Left lung (tissue), 10 donors: ENCODE data around the gene NXPE4. TPM values are rescaled to one million over a fixed set of nuclear protein-coding genes. Genes with fewer than 3 reads are reported as not detected.
"Not testable (repeated sequence)": the region's sequence is repeated elsewhere in the genome, so short reads cannot be mapped to it uniquely, and the experiment has no call there.

ENCODE experiments used
- ATAC-seq: fragments of 200-7000 bp; cut with Tn5 transposase; one replicate; pipeline ENCODE4 v1.9.1; 2020; ENCODE audit warnings: moderate library complexity
- DNase-seq, 4 donors: peaks; one replicate each; pipeline ENCODE4 v3.0.0-alpha.2; 2013 to 2020
- H3K27ac ChIP-seq, 2 donors: fragments of 200-600 bp; sonication (generic) in 1 of 2; one replicate each; pipeline versions ENCODE4 v1.5.0 to v1.8.0; 2020 to 2021
- H3K27me3 ChIP-seq, 2 donors: fragments of 200-600 bp; sonication (generic) in 1 of 2; one replicate each; pipeline versions ENCODE4 v1.5.0 to v1.8.0; 2020 to 2021
- H3K36me3 ChIP-seq, 2 donors: fragments of 200-600 bp; sonication (generic) in 1 of 2; one replicate each; pipeline versions ENCODE4 v1.5.0 to v1.8.0; 2020 to 2021
- H3K4me1 ChIP-seq, 2 donors: fragments of 200-600 bp; one replicate each; pipeline ENCODE4 v1.8.0; 2021
- H3K4me3 ChIP-seq, 2 donors: fragments of 200-600 bp; sonication (generic) in 1 of 2; one replicate each; pipeline versions ENCODE4 v1.5.0 to v1.8.0; 2020 to 2021; ENCODE audit warnings: mild to moderate bottlenecking in 1 of 2
- H3K9me3 ChIP-seq, 2 donors: fragments of 200-600 bp; sonication (generic) in 1 of 2; one replicate each; pipeline versions ENCODE4 v1.5.0 to v1.8.0; 2020 to 2021
- intact Hi-C, 2 donors: fragments of 100-400 bp; cut with DNase I; formaldehyde crosslinking; loops; one replicate each; pipeline versions ENCODE4 v1.11.2 to v1.14.2; 2022
- polyA plus RNA-seq, 6 donors: library from polyadenylated mRNA; unstranded; fragments of 120-200 nt; gene quantifications; one replicate each; pipeline ENCODE4 v1.2.1, GENCODE V29; 2013; ENCODE audit not compliant: insufficient read length in 6 of 6
- total RNA-seq, 2 donors: library from RNA; stranded (reverse); fragmentation: NEBNext Ultra II Directional; extraction: Animal tissue kit (Norgen Biotek cat#: 25700); gene quantifications; one replicate each; pipeline ENCODE4 v1.2.1, GENCODE V29; 2021
- TF ChIP-seq, protein P1 (sequence below), 2 donors: fragments of 200-600 bp; sonication (generic) in 1 of 2; IDR thresholded peaks; one replicate each; pipeline versions ENCODE4 v1.5.0 to v1.8.0; 2021; ENCODE audit warnings: antibody characterized with exemption in 2 of 2
- donor health status: DM: no; HTN: yes; CAD: no.
- donor health status: DM: no; HTN: no; CAD: no.

Gene NXPE4
- total and polyA plus RNA-seq, 8 donors = 0.10 TPM; not detected in 7

DNA sequence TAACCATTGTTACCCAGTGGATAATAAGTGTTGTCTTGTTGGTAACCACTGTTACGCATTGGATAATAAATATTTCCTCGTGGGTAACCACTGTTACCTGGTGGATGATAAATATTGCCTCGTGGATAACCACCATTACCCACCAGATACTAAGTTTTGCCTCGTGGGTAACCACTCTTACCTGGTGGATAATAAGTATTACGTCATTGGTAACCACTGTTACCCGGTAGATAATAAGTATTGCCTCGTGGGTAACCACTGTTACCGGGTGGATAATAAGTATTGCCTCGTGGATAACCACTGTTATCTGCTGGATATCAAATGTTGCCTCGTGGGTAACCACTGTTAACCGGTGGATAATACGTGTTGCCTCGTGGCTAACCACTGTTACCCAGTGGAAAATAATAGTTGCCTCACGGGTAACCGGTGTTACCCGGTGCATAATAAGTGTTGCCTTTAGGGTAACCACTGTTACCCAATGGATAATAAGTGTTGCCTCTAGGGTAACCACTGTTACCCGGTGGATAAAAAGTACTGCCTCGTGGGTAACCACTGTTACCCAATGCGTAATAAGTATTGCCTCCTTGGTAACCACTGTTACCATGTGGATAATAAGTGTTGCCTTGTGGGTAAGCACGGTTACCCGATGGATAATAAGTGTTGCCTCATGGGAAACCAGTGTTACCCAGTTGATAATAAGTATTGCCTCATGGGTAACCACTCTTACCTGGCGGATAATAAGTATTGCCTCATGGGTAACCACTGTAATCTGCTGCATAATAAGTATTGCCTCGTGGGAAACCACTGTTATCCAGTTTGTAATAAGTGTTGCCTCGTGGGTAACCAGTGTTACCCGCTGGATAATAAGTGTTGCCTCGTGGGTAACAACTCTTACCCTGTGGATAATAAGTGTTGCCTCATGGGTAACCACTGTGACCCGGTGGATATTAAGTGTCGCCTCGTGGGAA is 21.9 kb upstream of the NXPE4 start:
- Histone ChIP-seq H3K36me3 (no peaks in the 10 kb centered on the region), H3K27me3 (no peaks in the 10 kb centered on the region), H3K27ac (no peak overlapping the region), H3K4me1 (no peaks in the 10 kb centered on the region), H3K4me3 (no peak overlapping the region), H3K9me3 (peaks cover 0 to 73% of the 10 kb centered on the region in 2 donors)
- DNase-seq (no peak), ATAC-seq (no peak)
- TF ChIP-seq, protein P1, sequence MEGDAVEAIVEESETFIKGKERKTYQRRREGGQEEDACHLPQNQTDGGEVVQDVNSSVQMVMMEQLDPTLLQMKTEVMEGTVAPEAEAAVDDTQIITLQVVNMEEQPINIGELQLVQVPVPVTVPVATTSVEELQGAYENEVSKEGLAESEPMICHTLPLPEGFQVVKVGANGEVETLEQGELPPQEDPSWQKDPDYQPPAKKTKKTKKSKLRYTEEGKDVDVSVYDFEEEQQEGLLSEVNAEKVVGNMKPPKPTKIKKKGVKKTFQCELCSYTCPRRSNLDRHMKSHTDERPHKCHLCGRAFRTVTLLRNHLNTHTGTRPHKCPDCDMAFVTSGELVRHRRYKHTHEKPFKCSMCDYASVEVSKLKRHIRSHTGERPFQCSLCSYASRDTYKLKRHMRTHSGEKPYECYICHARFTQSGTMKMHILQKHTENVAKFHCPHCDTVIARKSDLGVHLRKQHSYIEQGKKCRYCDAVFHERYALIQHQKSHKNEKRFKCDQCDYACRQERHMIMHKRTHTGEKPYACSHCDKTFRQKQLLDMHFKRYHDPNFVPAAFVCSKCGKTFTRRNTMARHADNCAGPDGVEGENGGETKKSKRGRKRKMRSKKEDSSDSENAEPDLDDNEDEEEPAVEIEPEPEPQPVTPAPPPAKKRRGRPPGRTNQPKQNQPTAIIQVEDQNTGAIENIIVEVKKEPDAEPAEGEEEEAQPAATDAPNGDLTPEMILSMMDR (IDR thresholded peaks at IDR 0.05) = no peak
- intact Hi-C loops = no loop called here

GRCh38 chr11:114616516-114616915 is 20.9 kb upstream of the NXPE4 start:
- H3K9me3 ChIP-seq = peaks cover 0 to 77% of the 10 kb centered on the region in 2 donors
- no peaks in the 10 kb centered on the region for H3K4me1 ChIP-seq
- ATAC-seq (no peak), DNase-seq (no peak)
- TF ChIP-seq, protein P1 (IDR thresholded peaks at IDR 0.05) = no peak
- intact Hi-C loops = no loop called here
- no peaks in the 10 kb centered on the region for H3K27me3 ChIP-seq
- no peaks in the 10 kb centered on the region for H3K36me3 ChIP-seq
- H3K4me3 ChIP-seq = no peak overlapping the region
- no peak overlapping the region for H3K27ac ChIP-seq

GRCh38 chr11:114615448-114616361 is 20.1 kb upstream of the NXPE4 start:
- H3K4me1 ChIP-seq = no peaks in the 10 kb centered on the region
- H3K27ac ChIP-seq = no peak overlapping the region
- ATAC-seq (no peak), DNase-seq (no peak)
- H3K9me3 ChIP-seq = peaks cover 0 to 70% of the 10 kb centered on the region in 2 donors
- H3K27me3 ChIP-seq = no peaks in the 10 kb centered on the region
- intact Hi-C loops = no loop called here
- H3K4me3 ChIP-seq = no peak overlapping the region
- H3K36me3 ChIP-seq = no peaks in the 10 kb centered on the region
- TF ChIP-seq, protein P1 (IDR thresholded peaks at IDR 0.05) = no peak

- no peaks in the 10 kb centered on the region for H3K36me3 ChIP-seq
- H3K4me3 ChIP-seq = no peak overlapping the region
- H3K4me1 ChIP-seq = no peaks in the 10 kb centered on the region
- DNase-seq = no peak
- peaks cover 0 to 60% of the 10 kb centered on the region in 2 donors for H3K9me3 ChIP-seq
- TF ChIP-seq, protein P1 (IDR thresholded peaks at IDR 0.05) = no peak
- H3K27me3 ChIP-seq = no peaks in the 10 kb centered on the region
- intact Hi-C loops = no loop called here
- H3K27ac ChIP-seq = no peak overlapping the region
- ATAC-seq = no peak
Measured at GRCh38 chr11:114614127-114614720, 18.6 kb upstream of the NXPE4 start.

DNA sequence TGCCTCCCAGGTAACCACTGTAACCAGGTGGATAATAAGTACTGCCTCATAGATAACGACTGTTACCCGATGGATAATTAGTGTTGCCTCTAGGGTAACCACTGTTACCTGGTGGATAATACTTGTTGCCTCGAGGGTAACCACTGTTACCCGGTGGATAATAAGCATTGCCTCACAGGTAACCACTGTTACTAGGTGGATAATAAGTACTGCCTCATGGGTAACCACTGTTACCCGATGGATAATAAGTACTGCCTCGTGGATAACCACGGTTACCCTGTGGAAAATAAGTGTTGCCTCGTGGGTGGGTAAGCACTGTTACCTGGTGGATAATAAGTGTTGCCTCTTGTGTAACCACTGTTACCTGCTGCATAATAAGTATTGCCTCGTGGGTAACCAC is 17.5 kb upstream of the NXPE4 start:
- ATAC-seq, H3K4me1 ChIP-seq, H3K27me3 ChIP-seq, intact Hi-C loops, H3K36me3 ChIP-seq, DNase-seq, H3K27ac ChIP-seq, H3K4me3 ChIP-seq: not testable (repeated sequence)
- H3K9me3 ChIP-seq = peaks cover 0 to 62% of the 10 kb centered on the region in 2 donors
